Ovary (tissue), 1 donor: ENCODE results near the gene SF3A2.

Experiments used
- EP300 ChIP-seq: sonication (generic); formaldehyde crosslinking; IDR thresholded peaks from one replicate; pipeline ENCODE4 v1.6.1; 2017; ENCODE audit warnings: antibody characterized with exemption
- POLR2A ChIP-seq: fragments of 450-650 bp; IDR thresholded peaks from one replicate; pipeline ENCODE4 v1.6.1; 2017; ENCODE audit warnings: antibody characterized with exemption, mild to moderate bottlenecking, moderate library complexity

DNA sequence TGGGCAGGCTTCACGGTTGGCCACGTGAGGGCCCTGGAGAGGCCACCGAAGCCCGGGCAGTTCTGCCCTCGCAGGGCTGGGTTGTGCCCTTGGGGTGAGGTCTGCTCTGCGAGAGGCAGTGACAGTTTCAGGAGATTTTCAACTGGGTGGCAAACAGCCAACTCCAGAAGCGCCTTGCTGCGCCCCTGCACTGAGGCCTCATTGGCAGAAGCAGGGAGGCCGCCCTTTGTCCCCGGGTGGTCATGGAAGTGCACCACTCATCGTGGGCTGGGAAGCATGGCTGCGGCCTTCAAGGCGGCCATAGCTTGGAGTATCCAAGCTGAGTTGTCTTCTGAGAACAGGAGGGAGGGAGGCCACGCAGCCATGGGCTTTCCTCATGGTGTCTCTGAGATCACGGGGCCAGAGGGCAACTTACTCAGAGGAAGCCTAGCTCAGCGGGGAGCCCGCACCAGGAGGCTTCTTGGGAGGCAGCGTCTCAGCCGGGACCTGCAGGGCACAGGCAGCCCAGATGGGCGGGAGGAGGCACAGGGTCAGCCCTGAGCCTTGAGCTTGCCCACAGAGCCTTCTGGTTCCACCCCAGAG, 15.3 kb upstream of the SF3A2 start:
- TF ChIP-seq EP300 (no peak), POLR2A (no peak)
